ENCODE data around the gene STK39.

STK39 gene

DNA sequence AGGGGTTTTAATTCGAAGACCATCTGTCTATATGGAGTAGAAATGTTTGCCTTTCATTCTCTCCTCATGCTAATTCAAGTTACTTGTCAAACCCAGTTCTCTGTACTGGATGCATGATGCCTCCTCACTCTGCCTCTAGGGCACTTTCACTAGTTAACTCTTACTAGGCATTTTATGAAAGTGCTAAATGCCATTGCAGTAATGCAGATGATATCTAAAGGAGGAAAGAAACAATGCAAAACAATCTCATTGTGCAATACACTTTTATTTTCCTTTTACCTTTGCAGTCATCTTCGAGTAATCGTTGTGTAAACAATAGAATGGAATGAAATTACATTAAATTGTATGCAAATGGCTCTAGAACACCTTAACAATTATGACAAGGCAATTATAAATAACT lies 293.6 kb downstream of the STK39 start:
- DNase-seq (ENCODE audit: low spot score): no peak

- DNase-seq (ENCODE audit: low spot score): no peak
These were observed 296.8 kb downstream of the STK39 start for GRCh38 chr2:167950571-167950970.

GRCh38 chr2:167946441-167946841 lies 301.0 kb downstream of the STK39 start:
- DNase-seq (ENCODE audit: low spot score): peak; percentile 29

DNA sequence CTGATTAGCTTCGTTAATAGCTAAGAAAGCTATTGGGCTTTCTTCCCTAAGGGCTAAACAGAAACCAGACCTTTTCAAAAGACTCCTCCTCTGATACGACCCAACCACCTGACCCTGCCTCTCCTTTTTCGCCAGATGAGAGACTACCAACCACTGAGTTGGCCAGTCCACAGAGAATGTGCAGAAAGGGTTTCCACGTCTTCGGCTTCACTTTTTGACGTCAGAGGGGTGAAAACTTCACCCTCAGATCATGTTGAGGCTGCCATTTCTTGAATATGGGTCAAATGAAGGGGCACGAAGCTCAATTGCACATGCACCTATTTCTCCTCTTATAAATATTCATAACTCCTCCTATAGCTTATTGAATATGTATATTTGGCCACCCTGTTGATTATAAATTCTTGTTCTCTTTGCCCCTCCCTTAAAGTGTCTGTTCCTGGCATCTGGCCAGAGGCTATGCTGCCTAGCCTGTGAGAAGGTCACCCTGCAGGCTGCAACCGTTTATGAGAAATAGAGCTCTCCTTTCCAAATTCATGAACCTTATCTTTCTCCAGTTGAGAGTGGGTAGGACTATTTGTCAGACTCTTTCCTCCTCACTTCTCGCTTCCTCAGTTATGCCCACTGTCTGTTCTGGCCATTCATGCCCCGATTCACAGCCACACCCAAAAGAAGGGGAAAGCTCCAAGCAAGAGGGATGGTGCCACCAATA lies 301.6 kb downstream of the STK39 start:
- DNase-seq (ENCODE audit: low spot score): no peak

DNA sequence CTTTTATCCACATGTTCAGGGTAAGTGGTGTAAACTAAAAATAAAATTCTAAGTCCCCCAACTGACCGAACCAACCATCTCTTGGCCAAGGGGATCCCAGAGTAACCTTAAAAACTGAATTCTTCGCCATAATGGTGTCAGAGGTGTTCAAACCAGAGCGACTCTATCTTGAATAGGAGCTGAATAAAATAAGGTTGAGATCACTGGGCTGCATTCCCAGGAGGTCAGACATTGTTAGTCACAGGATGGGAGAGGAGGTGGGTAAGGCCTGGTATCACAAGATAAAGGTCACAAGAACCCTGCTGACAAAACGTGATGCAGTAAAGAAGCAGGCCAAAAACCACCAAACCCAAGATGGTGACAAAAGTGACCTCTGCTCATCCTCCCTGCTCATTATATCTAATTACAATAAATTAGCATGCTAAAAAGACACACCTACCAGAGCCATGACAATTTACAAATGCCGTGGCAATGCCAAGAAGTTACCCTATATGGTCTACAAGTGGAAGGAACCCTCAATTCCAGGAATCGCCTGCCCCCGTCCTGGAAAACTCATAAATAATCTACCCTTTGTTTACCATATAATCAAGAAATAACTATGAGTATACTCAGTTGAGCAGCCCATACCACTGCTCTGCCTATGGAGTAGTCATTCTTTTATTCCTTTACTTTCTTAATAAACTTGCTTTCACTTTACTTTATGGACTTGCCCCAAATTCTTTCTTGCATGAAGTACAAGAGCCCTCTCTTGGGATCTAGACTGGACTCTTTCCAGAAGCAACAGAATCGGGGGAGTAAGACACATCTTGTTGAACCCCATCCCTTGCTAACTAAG lies 302.4 kb downstream of the STK39 start:
- no peak for DNase-seq (ENCODE audit: low spot score)

DNA sequence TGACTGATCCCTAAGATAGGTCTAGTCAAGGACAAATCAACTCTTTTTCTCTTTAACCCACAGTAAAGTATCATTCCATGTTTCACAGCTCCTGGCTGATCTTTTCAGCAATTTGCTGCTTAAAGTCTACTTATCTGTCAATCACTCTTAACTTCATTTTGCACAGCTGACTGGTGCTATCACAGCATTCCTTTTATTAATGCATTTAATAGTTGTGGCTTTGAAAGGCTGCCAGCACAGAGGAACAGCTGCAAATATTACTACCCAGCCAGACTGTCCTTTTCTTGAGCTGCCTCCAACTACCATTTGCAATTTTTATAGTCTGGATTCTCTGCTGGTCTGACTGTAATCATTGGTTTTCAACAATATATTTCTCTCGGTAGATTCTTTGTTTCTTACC lies 303.5 kb downstream of the STK39 start:
- DNase-seq (ENCODE audit: low spot score): no peak

DNA sequence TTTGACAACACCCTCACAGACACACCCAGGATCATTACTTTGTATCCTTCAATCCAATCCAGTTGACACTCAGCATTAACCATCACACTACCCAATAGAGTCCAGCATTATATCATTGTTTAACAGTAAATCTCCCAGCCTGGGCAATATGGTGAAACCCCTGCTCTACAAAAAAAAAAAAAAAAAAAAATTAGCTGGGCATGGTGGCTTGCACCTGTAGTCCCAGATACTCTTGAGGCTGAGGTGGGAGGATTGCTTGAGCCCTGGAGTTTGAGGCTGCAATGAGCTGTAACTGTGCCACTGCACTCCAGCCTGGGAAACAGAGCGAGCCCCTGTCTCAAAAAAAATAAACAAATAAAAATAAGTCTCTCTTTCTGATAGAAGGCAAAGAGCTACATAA lies 304.0 kb downstream of the STK39 start:
- DNase-seq (ENCODE audit: low spot score): no peak

- DNase-seq (ENCODE audit: low spot score): no peak
These were observed 304.9 kb downstream of the STK39 start for GRCh38 chr2:167942366-167943081.

DNA sequence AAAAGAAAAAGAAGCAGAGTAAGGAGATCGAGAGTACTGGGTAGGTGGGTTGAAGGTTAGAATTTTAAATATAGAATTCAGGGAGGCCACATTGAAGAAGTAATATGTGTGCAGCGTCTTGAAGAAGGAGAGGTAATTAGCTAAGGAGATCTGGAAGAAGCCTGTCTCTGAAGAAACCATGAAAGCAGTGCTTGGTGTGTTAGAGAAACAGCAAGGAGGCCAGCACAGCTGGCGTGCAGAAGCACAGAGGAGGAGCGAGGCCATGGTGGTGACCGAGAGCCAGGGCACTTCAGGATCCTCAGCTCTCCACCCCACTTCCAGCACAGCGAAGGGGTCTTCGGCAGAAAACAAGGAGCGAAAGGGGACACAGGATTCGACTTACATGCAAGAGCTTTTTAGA lies 305.8 kb downstream of the STK39 start:
- no peak for DNase-seq (ENCODE audit: low spot score)

GRCh38 chr2:167940734-167941507 lies 306.5 kb downstream of the STK39 start:
- DNase-seq (ENCODE audit: low spot score): no peak

DNA sequence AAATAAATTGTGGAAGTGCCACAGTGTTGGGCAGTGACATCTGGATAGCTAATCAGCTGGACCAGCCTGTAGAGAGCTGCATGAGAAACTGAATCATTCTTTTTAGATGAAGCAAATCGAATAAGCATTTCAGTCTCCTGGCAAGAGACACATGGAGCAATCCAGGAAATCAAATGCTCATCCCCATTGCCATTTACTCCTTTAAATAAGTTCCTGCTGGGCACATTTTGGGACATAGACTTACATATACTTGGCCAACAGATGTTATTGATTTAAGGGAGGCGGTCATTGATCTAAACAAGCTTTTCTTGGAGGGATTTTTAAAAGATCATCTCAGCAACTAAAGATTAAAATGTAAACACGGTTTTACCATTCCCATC lies 307.1 kb downstream of the STK39 start:
- DNase-seq (ENCODE audit: low spot score): no peak

GRCh38 chr2:167939514-167940345 lies 307.7 kb downstream of the STK39 start:
- DNase-seq (ENCODE audit: low spot score): no peak

- no peak for DNase-seq (ENCODE audit: low spot score)
These were observed 310.0 kb downstream of the STK39 start for GRCh38 chr2:167937403-167937802.

DNA sequence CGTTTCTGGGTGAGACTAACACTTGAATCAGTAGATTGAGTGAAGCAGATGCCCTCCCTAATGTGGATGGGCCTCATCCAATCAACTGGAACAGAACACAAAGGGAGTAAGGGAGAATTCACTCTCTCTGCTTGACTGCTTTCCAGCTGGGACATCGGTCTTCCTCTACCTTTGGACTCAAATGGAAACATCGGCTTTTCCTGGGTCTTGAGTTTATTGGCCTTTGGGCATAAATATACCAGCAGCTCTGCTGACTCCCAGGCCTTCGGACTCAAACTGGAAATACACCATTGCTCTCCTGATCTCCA lies 311.6 kb downstream of the STK39 start:
- no peak for DNase-seq (ENCODE audit: low spot score)

- no peak for DNase-seq (ENCODE audit: low spot score)
These were observed 314.1 kb downstream of the STK39 start for GRCh38 chr2:167933097-167933814.

- DNase-seq (ENCODE audit: low spot score): no peak
These were observed 315.2 kb downstream of the STK39 start for GRCh38 chr2:167932123-167932693.

GRCh38 chr2:167929484-167929883 lies 317.9 kb downstream of the STK39 start:
- no peak for DNase-seq (ENCODE audit: low spot score)

DNA sequence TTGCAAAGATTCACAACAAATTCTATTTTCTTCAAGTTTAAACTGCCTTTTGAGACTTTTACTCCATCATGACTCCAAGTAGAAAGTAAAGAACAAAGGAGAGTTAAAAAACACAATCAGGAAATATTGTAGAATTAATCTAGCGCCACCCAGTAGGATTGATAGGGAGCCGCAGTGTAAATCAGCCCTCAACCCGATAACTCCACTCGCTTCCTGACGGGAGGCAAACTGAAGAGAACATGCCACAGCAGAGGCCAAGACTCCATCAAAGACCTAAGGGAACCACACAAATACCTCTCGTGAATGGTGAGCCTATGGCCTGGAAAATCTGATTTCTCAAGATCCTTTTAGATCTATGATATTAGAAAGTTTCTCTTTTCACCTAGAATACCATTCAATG lies 319.0 kb downstream of the STK39 start:
- DNase-seq (ENCODE audit: low spot score): no peak

DNA sequence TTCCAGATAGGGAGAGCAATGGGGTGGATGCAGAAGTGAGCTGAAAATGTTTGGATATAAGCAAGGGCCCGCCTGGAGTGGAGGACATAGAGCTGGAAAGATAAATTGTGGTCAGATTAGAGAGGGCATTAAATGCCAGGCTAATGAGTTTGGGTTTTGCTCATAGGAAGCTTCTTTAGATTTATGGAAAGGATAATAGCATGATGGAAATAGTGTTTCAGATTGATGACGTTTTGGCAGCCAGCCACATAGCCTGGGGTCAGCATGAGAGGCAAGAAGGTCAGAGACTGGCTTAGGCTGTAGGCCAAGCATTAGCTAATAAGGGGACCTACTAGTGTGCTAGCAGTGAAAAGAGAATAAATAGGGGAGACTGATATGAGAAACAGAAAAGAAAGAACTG lies 321.6 kb downstream of the STK39 start:
- no peak for DNase-seq (ENCODE audit: low spot score)

- DNase-seq (ENCODE audit: low spot score): no peak
These were observed 322.8 kb downstream of the STK39 start for GRCh38 chr2:167924556-167924955.
